OCI-LY3 (cell line): Measurements from ENCODE around the gene GLIS1.

Experiments used
- H2AFZ ChIP-seq: fragments of 200-600, 300-600 bp; shearing (Covaris generic); 2 replicates; pipeline ENCODE4 v1.6.0; 2014; ENCODE audit warnings: antibody characterized with exemption, low read depth, low read length
- H3K27ac ChIP-seq: fragments of 200-600, 300-600 bp; sonication (generic); 2 replicates; pipeline ENCODE4 v1.5.1; 2014; ENCODE audit warnings: mild to moderate bottlenecking, low read length, moderate library complexity, mixed read lengths
- H3K27me3 ChIP-seq: fragments of 200-600, 300-600 bp; sonication (generic); 2 replicates; pipeline ENCODE4 v1.6.1; 2014; ENCODE audit warnings: low read depth, low read length, mixed read lengths
- H3K36me3 ChIP-seq: fragments of 200-600, 300-600 bp; sonication (generic); replicated peaks from 2 replicates; pipeline ENCODE3; 2014; ENCODE audit warnings: low read depth, low read length, mixed read lengths
- H3K4me1 ChIP-seq: fragments of 300-600, 200-600 bp; sonication (generic); 2 replicates; pipeline ENCODE4 v1.6.1; 2014; ENCODE audit warnings: low read length, mixed read lengths
- H3K4me2 ChIP-seq: fragments of 200-600, 300-600 bp; sonication (generic); 2 replicates; pipeline ENCODE4 v1.6.1; 2014; ENCODE audit warnings: low read length, mixed read lengths
- H3K4me3 ChIP-seq: fragments of 300-600, 200-600 bp; sonication (generic); 2 replicates; pipeline ENCODE4 v1.5.1; 2014; ENCODE audit warnings: antibody characterized with exemption, mild to moderate bottlenecking, low read length, moderate library complexity
- H3K79me2 ChIP-seq: fragments of 300-600, 200-600 bp; shearing (Covaris generic); 2 replicates; pipeline ENCODE4 v1.6.1; 2014; ENCODE audit warnings: mild to moderate bottlenecking, low read length, mixed read lengths
- H3K9ac ChIP-seq: fragments of 300-600, 200-600 bp; shearing (Covaris generic); 2 replicates; pipeline ENCODE4 v1.6.0; 2014; ENCODE audit warnings: mild to moderate bottlenecking, low read length, moderate library complexity
- H3K9me3 ChIP-seq: fragments of 200-600, 300-600 bp; shearing (Covaris generic); 2 replicates; pipeline ENCODE4 v1.6.1; 2014; ENCODE audit warnings: low read length, mixed read lengths; ENCODE audit not compliant: insufficient read depth
- H4K20me1 ChIP-seq: fragments of 200-600, 300-600 bp; sonication (generic); 2 replicates; pipeline ENCODE4 v1.6.1; 2016; ENCODE audit warnings: low read length, mixed read lengths; ENCODE audit not compliant: insufficient read depth
- CTCF ChIP-seq: fragments of 200-600, 300-600 bp; sonication (generic); IDR thresholded peaks from 2 replicates; pipeline ENCODE4 v1.5.1; 2014; ENCODE audit warnings: antibody characterized with exemption, low read length, low read depth
- EZH2phosphoT487 ChIP-seq: fragments of 200-600 bp; shearing (Covaris generic); IDR thresholded peaks from 2 replicates; pipeline ENCODE4 v1.6.1; 2018; ENCODE audit warnings: antibody characterized with exemption, mixed run types, low read depth

GLIS1 gene

GRCh38 chr1:53543130-53543777 is 195.7 kb downstream of the GLIS1 start:
- Histone ChIP-seq H3K9me3 (no peaks in the 10 kb centered on the region), H3K27me3 (peaks cover 3% of the 10 kb centered on the region; the same call in 1 of the 2 replicates), H3K79me2 (no peaks in the 10 kb centered on the region), H2AFZ (no peak overlapping the region), H3K36me3 (no peaks in the 10 kb centered on the region), H3K4me1 (0 out of 2 replicates have a peak, but pooled peaks cover 3% of the 10 kb centered on the region), H3K4me2 (no peak overlapping the region), H3K4me3 (no peak overlapping the region), H3K9ac (no peak overlapping the region), H4K20me1 (no peaks in the 10 kb centered on the region), H3K27ac (no peak overlapping the region)
- TF ChIP-seq CTCF (no peak), EZH2phosphoT487 (no peak)

GRCh38 chr1:53542551-53542950 is 196.4 kb downstream of the GLIS1 start:
- Histone ChIP-seq H3K27me3 (peaks cover 3% of the 10 kb centered on the region; the same call in 1 of the 2 replicates), H4K20me1 (no peaks in the 10 kb centered on the region), H3K79me2 (no peaks in the 10 kb centered on the region), H2AFZ (no peak overlapping the region), H3K4me1 (0 out of 2 replicates have a peak, but pooled peaks cover 3% of the 10 kb centered on the region), H3K27ac (no peak overlapping the region), H3K9me3 (no peaks in the 10 kb centered on the region), H3K36me3 (no peaks in the 10 kb centered on the region), H3K4me2 (0 out of 2 replicates have a peak overlapping the region, but pooled peaks have one; percentile 4), H3K9ac (no peak overlapping the region), H3K4me3 (no peak overlapping the region)
- TF ChIP-seq EZH2phosphoT487 (no peak), CTCF (no peak)

GRCh38 chr1:53541761-53542550 is 197.0 kb downstream of the GLIS1 start:
- Histone ChIP-seq H3K4me1 (0 out of 2 replicates have a peak, but pooled peaks cover 3% of the 10 kb centered on the region), H3K27ac (no peak overlapping the region), H2AFZ (0 out of 2 replicates have a peak overlapping the region, but pooled peaks have one; percentile 23), H4K20me1 (no peaks in the 10 kb centered on the region), H3K79me2 (no peaks in the 10 kb centered on the region), H3K9me3 (no peaks in the 10 kb centered on the region), H3K4me2 (0 out of 2 replicates have a peak overlapping the region, but pooled peaks have one; percentile 4), H3K36me3 (no peaks in the 10 kb centered on the region), H3K9ac (no peak overlapping the region), H3K27me3 (peaks cover 3% of the 10 kb centered on the region; the same call in 1 of the 2 replicates), H3K4me3 (no peak overlapping the region)
- TF ChIP-seq EZH2phosphoT487 (no peak), CTCF (peak; percentile 42)

- H4K20me1 ChIP-seq = no peaks in the 10 kb centered on the region
- H2AFZ ChIP-seq = no peak overlapping the region
- no peaks in the 10 kb centered on the region for H3K9me3 ChIP-seq
- H3K4me1 ChIP-seq = 0 out of 2 replicates have a peak, but pooled peaks cover 3% of the 10 kb centered on the region
- no peaks in the 10 kb centered on the region for H3K79me2 ChIP-seq
- H3K4me3 ChIP-seq = no peak overlapping the region
- H3K9ac ChIP-seq = no peak overlapping the region
- TF ChIP-seq CTCF = no peak
- TF ChIP-seq EZH2phosphoT487 = no peak
- no peak overlapping the region for H3K4me2 ChIP-seq
- no peak overlapping the region for H3K27ac ChIP-seq
- no peaks in the 10 kb centered on the region for H3K36me3 ChIP-seq
- peaks cover 3% of the 10 kb centered on the region; the same call in 1 of the 2 replicates for H3K27me3 ChIP-seq
These were observed 197.7 kb downstream of the GLIS1 start for GRCh38 chr1:53541263-53541625.
